NB4 (cell line): ENCODE data around the gene XRCC5.

ENCODE experiments used
- CTCF ChIP-seq: IDR thresholded peaks from one replicate; pipeline ENCODE4 v1.5.1; 2012; ENCODE audit warnings: low read depth, low read length
- POLR2A ChIP-seq: IDR thresholded peaks from 2 replicates; pipeline ENCODE4 v1.6.1; 2011; ENCODE audit warnings: mild to moderate bottlenecking; ENCODE audit not compliant: insufficient read length; ENCODE audit errors: extremely low read depth
- TF ChIP-seq, protein P1 (sequence below): IDR thresholded peaks from 2 replicates; pipeline ENCODE4 v1.6.1; 2011; ENCODE audit warnings: low read depth, low read length

DNA sequence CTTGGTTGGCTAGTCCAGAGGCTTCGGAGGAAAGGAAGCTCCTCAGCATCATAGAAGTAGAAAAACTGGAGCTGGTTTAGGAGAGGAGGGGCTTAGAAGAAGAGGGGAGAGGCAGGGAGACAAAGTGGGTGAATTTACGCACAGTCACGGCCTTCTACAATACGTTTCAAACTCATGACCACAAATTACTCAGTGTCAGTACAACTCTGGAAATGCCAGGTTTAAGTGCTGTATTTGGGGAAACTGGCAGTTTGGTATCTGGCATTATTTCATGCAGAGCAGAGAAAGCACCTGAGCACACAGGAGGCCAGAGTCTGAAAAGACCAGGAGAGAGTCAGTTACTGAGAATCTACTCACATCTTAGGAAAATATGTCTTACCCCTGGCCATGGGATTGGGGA lies 55.4 kb downstream of the XRCC5 start:
- no peak for TF ChIP-seq POLR2A
- TF ChIP-seq CTCF, result no peak
- TF ChIP-seq, protein P1, sequence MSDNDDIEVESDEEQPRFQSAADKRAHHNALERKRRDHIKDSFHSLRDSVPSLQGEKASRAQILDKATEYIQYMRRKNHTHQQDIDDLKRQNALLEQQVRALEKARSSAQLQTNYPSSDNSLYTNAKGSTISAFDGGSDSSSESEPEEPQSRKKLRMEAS, result no peak
